ENCODE measurements around the gene FOCAD. TPM values are rescaled to one million over a fixed set of nuclear protein-coding genes. Genes with fewer than 3 reads are reported as not detected.

FOCAD gene
- total RNA-seq, 2 donors from 2014 or later: 32.0 to 76.1 TPM

DNA sequence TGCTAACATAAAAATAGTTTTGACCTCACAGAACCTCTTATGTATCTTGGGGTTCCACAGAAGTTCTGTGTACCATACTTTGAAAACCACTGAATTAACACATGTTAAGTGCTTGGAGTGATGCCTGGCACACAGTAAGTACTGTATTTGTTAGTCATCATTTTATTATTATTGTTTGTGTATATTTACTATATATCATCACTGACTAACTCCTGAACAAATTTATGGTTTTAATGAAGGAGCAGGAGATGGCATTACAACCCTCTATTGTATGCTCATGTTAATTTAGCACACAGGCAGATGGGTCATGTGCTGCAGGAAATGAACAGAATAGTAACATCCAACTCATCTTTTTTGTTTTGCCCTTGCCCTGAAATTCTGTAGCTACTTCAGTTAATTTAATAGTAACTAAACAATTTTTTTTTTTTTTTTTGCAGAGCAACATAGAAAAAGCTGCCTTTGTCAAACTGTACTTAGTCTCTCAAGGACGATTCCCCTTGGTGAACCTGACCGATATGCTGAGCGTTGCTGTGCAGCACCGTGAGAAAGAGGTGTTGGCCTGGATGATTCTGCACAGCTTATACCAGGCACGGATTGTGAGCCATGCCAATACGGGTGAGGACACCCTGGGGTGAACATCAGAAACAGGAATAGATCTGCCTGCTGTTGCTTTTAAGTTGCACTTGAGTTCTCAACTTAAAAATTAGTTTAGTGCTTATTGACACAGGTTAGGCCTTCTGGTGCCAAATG is 302.0 kb downstream of the FOCAD start:
- no peak for DNase-seq (ENCODE audit: low spot score)
- 95% methylated on average over 6 of the region's 6 CpGs for WGBS
- H3K4me1 ChIP-seq (replicated peaks): peaks cover 2% of the 10 kb centered on the region
- no peak overlapping the region for H3K4me3 ChIP-seq
- no peaks in the 10 kb centered on the region for H3K36me3 ChIP-seq
- no peak for TF ChIP-seq POLR2AphosphoS5 (IDR thresholded peaks at IDR 0.05)
- TF ChIP-seq, protein P1, sequence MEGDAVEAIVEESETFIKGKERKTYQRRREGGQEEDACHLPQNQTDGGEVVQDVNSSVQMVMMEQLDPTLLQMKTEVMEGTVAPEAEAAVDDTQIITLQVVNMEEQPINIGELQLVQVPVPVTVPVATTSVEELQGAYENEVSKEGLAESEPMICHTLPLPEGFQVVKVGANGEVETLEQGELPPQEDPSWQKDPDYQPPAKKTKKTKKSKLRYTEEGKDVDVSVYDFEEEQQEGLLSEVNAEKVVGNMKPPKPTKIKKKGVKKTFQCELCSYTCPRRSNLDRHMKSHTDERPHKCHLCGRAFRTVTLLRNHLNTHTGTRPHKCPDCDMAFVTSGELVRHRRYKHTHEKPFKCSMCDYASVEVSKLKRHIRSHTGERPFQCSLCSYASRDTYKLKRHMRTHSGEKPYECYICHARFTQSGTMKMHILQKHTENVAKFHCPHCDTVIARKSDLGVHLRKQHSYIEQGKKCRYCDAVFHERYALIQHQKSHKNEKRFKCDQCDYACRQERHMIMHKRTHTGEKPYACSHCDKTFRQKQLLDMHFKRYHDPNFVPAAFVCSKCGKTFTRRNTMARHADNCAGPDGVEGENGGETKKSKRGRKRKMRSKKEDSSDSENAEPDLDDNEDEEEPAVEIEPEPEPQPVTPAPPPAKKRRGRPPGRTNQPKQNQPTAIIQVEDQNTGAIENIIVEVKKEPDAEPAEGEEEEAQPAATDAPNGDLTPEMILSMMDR (IDR thresholded peaks at IDR 0.05): no peak
- TF ChIP-seq POLR2A (IDR thresholded peaks at IDR 0.05): no peak
- H3K9me3 ChIP-seq: no peaks in the 10 kb centered on the region
- intact Hi-C loops (cut with DNase I): loop anchor here (10.0 kb wide), 1 partner anchor 109 kb away; no protein-coding TSS in a partner anchor
- H3K27me3 ChIP-seq (replicated peaks; ENCODE audit: insufficient read depth): no peaks in the 10 kb centered on the region
- H3K27ac ChIP-seq: no peak overlapping the region

DNA sequence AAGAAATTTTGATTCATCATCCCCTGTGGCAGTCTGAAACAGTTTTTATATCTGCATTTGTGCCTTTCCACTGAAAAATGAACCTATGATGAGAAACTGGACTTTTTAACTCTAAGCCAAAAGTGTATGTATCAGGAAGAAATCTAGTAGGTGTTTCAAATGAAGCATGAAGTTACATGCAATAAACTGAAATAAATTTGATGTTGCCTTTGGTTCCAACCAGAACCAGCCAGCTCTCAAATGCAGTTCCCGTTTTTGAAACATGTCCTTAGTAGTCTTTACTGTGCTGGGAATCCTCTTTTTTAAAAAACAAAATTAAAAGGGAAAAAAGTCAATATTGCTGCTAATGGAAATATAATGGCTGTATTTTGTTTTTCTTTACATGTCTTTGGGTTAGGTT is 303.5 kb downstream of the FOCAD start:
- intact Hi-C loops (cut with DNase I): loop anchor here (10.0 kb wide), 1 partner anchor 107 kb away; no protein-coding TSS in a partner anchor
- Histone ChIP-seq H3K27me3 (replicated peaks; ENCODE audit: insufficient read depth) (no peaks in the 10 kb centered on the region), H3K27ac (no peak overlapping the region), H3K9me3 (no peaks in the 10 kb centered on the region), H3K4me3 (no peak overlapping the region), H3K4me1 (replicated peaks) (no peaks in the 10 kb centered on the region), H3K36me3 (no peaks in the 10 kb centered on the region)
- TF ChIP-seq POLR2A (IDR thresholded peaks at IDR 0.05): no peak
- no peak for TF ChIP-seq POLR2AphosphoS5 (IDR thresholded peaks at IDR 0.05)
- no peak for DNase-seq (ENCODE audit: low spot score)
- 24% methylated on average over 1 of the region's 1 CpG for WGBS

DNA sequence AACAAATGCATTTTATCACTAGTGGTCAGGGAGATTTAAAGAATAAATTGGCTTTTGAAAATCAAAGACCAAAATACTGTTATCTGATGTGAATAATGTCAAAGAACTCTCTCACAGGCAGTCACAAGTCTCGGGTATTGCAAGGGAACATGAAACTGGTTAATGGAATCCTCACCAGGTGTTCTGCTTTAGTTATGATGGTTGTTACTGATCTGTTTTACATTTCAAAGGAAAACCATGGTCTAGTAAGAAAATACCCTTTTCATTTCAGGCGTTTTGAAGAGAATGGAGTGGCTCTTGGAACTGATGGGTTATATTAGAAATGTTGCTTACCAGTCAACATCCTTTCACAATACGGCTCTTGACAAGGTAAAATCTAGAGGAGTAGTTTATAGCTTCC is 304.0 kb downstream of the FOCAD start:
- WGBS: 50% methylated on average over 3 of the region's 3 CpGs
- H3K4me3 ChIP-seq: no peak overlapping the region
- H3K4me1 ChIP-seq (replicated peaks): no peaks in the 10 kb centered on the region
- no peak for DNase-seq (ENCODE audit: low spot score)
- intact Hi-C loops (cut with DNase I): loop anchor here (10.0 kb wide), 1 partner anchor 107 kb away; no protein-coding TSS in a partner anchor
- H3K36me3 ChIP-seq: no peaks in the 10 kb centered on the region
- no peaks in the 10 kb centered on the region for H3K9me3 ChIP-seq
- no peaks in the 10 kb centered on the region for H3K27me3 ChIP-seq (replicated peaks; ENCODE audit: insufficient read depth)
- no peak for TF ChIP-seq POLR2A (IDR thresholded peaks at IDR 0.05)
- TF ChIP-seq POLR2AphosphoS5 (IDR thresholded peaks at IDR 0.05): no peak
- TF ChIP-seq, protein P1 (IDR thresholded peaks at IDR 0.05): no peak
- H3K27ac ChIP-seq: no peak overlapping the region

DNA sequence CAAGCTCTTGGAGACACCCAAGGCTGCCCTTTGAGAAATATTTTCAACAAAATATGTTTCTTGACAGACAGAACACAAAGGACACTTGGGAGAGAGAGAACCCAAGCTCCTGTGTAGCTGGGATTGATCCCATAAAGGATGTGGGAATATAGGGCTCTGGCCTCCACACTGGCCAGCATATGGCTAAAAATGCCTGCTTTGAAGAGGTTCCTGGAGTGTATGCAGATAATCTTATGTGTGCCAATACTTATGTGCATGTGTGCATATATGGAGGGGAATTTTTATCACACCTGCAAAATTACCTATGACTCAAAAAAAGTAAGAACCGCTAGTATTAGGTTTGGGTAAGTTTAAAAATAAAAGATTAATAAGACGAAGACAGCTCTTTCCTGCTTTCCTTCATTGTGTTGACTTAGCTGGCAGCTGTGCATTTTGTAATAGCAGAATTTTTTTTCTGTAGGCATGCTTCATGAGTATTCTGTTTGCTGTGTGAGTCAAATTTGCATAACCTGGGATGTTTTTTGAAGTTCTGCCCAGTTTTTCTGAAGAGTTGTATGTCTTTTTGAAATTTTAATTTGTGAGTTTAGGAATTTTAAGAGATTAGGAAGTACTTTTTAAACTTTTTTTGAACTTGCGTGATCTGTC is 304.7 kb downstream of the FOCAD start:
- no peak for DNase-seq (ENCODE audit: low spot score)
- no peaks in the 10 kb centered on the region for H3K9me3 ChIP-seq
- no peaks in the 10 kb centered on the region for H3K27me3 ChIP-seq (replicated peaks; ENCODE audit: insufficient read depth)
- TF ChIP-seq, protein P1 (IDR thresholded peaks at IDR 0.05): no peak
- TF ChIP-seq POLR2A (IDR thresholded peaks at IDR 0.05): no peak
- H3K36me3 ChIP-seq: no peaks in the 10 kb centered on the region
- H3K4me3 ChIP-seq: no peak overlapping the region
- WGBS: 27% methylated on average over 3 of the region's 3 CpGs
- intact Hi-C loops (cut with DNase I): loop anchor here (10.0 kb wide), 1 partner anchor 106 kb away; no protein-coding TSS in a partner anchor
- H3K27ac ChIP-seq: no peak overlapping the region
- no peaks in the 10 kb centered on the region for H3K4me1 ChIP-seq (replicated peaks)

DNA sequence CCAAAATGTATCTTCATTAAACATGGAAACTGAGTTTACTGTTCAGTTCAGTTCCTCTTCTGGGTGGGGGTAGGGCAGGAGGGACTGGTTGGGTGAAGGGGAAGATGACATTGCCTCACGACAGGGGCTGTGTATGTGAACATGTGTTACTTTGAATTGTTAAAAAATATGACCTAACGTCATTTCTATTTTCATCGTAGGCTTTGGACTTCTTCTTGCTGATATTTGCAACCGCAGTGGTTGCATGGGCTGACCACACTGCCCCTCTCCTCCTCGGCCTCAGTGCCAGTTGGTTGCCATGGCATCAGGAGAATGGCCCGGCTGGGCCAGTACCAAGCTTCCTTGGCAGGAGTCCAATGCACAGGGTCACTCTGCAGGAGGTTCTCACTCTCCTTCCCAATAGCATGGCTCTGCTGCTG is 305.9 kb downstream of the FOCAD start:
- Histone ChIP-seq H3K9me3 (no peaks in the 10 kb centered on the region), H3K4me3 (no peak overlapping the region), H3K36me3 (no peaks in the 10 kb centered on the region), H3K27ac (no peak overlapping the region), H3K4me1 (replicated peaks) (no peaks in the 10 kb centered on the region), H3K27me3 (replicated peaks; ENCODE audit: insufficient read depth) (no peaks in the 10 kb centered on the region)
- DNase-seq (ENCODE audit: low spot score): peak; percentile 9
- intact Hi-C loops (cut with DNase I): loop anchor here (10.0 kb wide), 1 partner anchor 105 kb away; no protein-coding TSS in a partner anchor
- TF ChIP-seq POLR2A (IDR thresholded peaks at IDR 0.05): no peak
- TF ChIP-seq, protein P1 (IDR thresholded peaks at IDR 0.05): no peak
- no peak for TF ChIP-seq POLR2AphosphoS5 (IDR thresholded peaks at IDR 0.05)
- 85% methylated on average over 6 of the region's 6 CpGs for WGBS

Data from prostate gland (tissue), 2 donors.